ENCODE results near the gene FOXA3.
A peak's percentile ranks its signal among the peaks of the same experiment; 100 is the strongest.

FOXA3 gene

GRCh38 chr19:45863840-45864628, at the start of gene FOXA3:
Gene FOXA3 (plus strand): TSS chr19:45864326. CDS start chr19:45864457, 131 bp downstream.
- FAIRE-seq, result no peak

GRCh38 chr19:45814851-45815480, 49.2 kb upstream of the FOXA3 start, which contains the start of gene RSPH6A:
Gene RSPH6A (minus strand): TSS chr19:45815308. CDS start chr19:45815176, 132 bp downstream.
- FAIRE-seq, result no peak

GRCh38 chr19:45815481-45816216, 48.5 kb upstream of the FOXA3 start:
- no peak for FAIRE-seq

GRCh38 chr19:45816236-45817009, 47.7 kb upstream of the FOXA3 start:
- FAIRE-seq, result no peak

- FAIRE-seq, result peak; percentile 93
Observed at GRCh38 chr19:45817010-45817724, 47.0 kb upstream of the FOXA3 start.

- no peak for FAIRE-seq
Observed at GRCh38 chr19:45817725-45818301, 46.3 kb upstream of the FOXA3 start.

- no peak for FAIRE-seq
Observed at GRCh38 chr19:45819769-45820168, 44.4 kb upstream of the FOXA3 start.

GRCh38 chr19:45820413-45821102, 43.6 kb upstream of the FOXA3 start:
- FAIRE-seq, result no peak

- FAIRE-seq, result no peak
Observed at GRCh38 chr19:45821103-45821521, 43.0 kb upstream of the FOXA3 start.

- no peak for FAIRE-seq
Observed at GRCh38 chr19:45821570-45821969, 42.6 kb upstream of the FOXA3 start.

- FAIRE-seq, result no peak
Observed at GRCh38 chr19:45822716-45823115, 41.4 kb upstream of the FOXA3 start.

GRCh38 chr19:45823182-45823581, 40.9 kb upstream of the FOXA3 start:
- no peak for FAIRE-seq

- no peak for FAIRE-seq
Observed at GRCh38 chr19:45824041-45824471, 40.1 kb upstream of the FOXA3 start.

- FAIRE-seq, result no peak
Observed at GRCh38 chr19:45824531-45825262, 39.4 kb upstream of the FOXA3 start.

- no peak for FAIRE-seq
Observed at GRCh38 chr19:45825263-45825605, 38.9 kb upstream of the FOXA3 start.

- FAIRE-seq, result no peak
Observed at GRCh38 chr19:45825917-45826893, 37.9 kb upstream of the FOXA3 start.

GRCh38 chr19:45826934-45827333, 37.2 kb upstream of the FOXA3 start:
- FAIRE-seq, result no peak

GRCh38 chr19:45827459-45828093, 36.5 kb upstream of the FOXA3 start:
- no peak for FAIRE-seq

- FAIRE-seq, result no peak
Observed at GRCh38 chr19:45828523-45828922, 35.6 kb upstream of the FOXA3 start.
